COLO668 (cell line): ENCODE data around the gene ZNF185.
"Not testable (repeated sequence)": the region's sequence is repeated elsewhere in the genome, so short reads cannot be mapped to it uniquely, and the experiment has no call there.

Experiments
- DNase-seq: peaks from one replicate; lab custom pipeline; 2025; ENCODE audit not compliant: unreplicated experiment; lab: John Stamatoyannopoulos, UW

ZNF185 gene

DNA sequence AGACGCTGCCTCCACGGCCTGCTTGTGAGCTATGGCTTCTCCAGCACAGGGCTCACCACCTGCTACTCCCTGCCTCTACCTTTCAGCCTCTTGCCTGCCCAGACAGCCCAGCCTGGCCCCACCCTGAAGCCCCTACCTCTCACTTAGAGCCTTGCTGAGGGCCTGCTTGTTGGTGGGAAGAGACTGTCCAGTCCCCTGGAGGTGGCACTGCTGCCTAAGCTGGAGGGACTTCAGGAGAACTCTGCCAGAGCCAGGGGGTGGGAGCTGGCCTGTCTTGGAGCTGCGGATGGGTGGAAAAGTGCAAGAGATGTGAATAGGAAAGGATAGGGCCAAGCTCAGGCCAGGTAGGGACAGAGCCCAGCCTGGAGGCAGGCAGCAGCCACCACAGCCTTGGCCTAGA is 2.7 kb upstream of the ZNF185 start:
- DNase-seq = no peak

DNA sequence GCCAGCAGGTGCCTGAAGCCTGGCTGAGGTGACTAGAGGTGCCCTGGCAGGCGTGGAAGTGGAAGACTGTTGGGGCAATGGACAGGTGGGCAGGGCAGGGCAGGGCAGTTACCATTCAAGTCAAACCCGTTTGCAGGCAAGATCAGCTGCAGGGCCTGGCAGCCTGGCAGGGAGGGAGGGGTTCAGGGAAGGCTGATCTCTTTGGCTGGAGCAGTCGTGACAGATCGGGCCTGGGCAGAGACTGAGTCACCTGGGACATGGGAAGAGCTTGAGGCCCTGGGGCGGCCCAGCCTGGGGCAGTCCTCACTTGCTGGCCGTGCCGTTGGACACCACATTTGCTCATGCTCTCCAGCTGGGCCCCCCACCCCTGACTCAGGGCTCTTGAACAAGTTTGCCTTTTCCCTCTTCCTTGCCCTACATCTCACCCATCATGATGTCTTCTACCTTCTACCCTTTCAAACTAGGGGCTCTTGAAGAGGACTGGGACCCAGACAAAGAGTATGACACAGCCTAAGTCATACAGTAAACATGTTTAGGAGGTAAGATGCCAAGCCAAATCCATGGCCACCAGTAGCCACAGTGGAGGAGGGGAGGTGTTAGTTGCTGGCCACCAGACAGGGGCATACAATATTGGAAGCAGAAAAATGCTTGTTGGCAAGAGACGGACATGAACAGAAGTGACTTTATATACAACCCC is 2.0 kb upstream of the ZNF185 start:
- DNase-seq = no peak

DNA sequence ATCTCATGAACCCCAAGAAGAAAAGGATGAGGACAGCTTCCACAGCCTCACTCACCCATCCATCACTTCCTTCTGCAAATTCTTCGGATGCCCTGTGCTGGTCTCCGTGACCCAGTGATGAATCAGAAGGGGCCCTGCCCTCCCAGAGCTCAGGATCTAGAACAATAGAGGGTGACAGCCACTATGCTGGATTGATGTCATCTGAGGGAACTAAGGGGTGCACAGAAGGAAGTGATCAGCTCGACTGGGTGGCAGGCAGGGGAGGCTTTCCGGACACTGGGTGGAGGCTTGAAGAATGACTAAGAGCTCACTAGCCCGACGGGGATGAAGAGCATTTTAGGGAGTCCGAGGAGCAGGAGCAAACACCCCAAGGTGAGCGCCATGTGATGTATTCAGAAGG is 1.4 kb upstream of the ZNF185 start:
- no peak for DNase-seq

GRCh38 chrX:152898442-152898841 is 575 bp downstream of the ZNF185 start:
- no peak for DNase-seq

GRCh38 chrX:152899111-152899873 is 1.4 kb downstream of the ZNF185 start:
- no peak for DNase-seq

GRCh38 chrX:152899874-152900719 is 2.2 kb downstream of the ZNF185 start:
- DNase-seq = no peak

- DNase-seq = no peak
Measured at GRCh38 chrX:152900937-152901445, 3.1 kb downstream of the ZNF185 start.

- no peak for DNase-seq
Measured at GRCh38 chrX:152901816-152902501, 4.1 kb downstream of the ZNF185 start.

- no peak for DNase-seq
Measured at GRCh38 chrX:152902502-152902820, 4.6 kb downstream of the ZNF185 start.

- no peak for DNase-seq
Measured at GRCh38 chrX:152903589-152903988, 5.7 kb downstream of the ZNF185 start.

DNA sequence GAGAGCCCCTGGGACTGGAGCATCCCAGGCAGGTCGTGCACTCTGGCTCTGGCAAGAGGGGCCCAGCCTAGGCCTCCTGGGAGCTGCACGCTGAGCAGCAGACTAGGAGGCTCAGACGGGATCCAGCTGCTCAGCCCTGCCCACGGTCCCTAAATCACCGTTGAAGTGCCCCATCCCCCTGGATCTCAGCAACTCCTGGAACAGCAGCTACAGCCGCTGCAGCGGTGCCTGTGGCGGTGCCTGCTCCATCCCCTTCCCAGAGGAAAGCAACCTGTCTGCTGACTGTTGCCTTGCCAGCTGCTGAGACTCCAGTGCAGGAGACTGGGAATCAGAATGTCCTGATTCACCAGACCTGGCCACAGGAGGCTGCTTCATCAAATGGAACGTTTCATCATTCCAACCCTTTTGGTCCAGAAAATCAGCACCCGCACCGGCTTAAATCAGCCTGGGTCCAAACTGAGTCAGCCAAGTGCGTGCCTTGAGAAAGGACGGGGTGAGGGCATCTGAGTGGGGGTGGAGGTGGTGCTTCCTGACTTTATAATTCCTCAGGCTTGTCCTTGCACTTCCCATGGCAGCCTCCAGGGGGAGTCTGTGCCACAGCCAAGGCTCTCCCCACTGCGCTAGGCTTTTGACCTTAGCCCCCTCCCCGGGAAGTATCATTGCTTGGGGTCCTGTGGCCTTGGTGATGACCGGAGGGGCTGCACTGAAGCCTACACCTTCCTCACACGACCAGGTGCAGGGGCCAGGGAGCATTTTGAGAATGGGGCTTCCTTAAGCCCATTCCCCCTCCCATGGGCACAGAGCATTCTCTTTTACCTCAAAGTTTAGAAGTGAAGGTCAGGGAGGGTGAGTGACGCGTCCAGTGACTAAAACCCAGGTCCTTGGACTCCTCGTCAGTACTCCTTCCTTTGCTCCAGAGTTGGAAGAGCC is 6.5 kb downstream of the ZNF185 start:
- peak; percentile 36 for DNase-seq

GRCh38 chrX:152905081-152905420 is 7.2 kb downstream of the ZNF185 start:
- no peak for DNase-seq

DNA sequence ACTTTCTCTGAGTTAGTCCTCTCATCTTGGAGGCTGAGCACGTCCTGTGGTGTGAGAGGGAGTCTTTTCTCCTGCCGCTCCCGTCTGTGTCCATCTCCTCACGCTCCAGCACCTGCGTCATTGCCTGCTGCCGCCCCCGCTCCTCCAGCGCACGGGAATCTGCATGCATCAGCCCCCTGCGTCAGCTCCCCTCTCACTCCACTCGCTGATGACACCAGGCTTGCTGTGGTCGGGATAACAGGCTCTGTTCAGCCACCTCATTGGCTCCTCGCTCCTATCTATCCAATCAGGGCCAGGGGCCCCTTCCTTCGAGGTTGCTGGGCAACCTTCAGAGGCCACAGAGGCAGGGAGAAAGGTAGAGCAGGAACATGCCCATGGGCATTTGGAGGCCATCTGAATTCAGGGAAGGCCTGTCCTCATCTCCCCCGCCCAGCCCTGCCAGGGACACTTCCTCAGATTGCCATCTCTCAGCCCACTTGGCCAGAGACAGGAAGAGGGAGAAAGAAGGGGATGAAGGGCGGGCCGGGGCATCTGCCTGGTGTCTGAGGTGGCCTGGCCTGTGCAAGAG is 9.3 kb downstream of the ZNF185 start:
- no peak for DNase-seq

DNA sequence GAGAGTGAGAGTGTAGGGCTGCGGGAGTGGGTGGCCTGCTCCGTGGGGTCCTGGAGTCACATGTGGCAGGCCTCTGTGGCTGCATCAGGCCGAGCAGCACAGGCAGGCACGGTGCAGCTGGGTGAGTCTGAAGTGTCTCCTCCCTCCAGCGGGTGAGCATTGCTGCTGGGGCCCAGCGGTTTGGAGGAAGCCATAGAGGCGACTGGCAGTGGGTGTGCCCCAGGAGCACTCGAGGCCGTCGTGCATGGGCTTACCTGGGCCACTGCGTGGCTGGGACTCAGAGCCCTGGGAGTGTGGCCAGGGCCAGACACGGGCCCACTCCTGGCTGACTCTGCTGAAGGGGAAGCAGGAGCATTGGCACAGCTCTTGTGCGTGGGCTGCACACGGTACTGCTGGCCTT is 10.6 kb downstream of the ZNF185 start:
- no peak for DNase-seq

DNA sequence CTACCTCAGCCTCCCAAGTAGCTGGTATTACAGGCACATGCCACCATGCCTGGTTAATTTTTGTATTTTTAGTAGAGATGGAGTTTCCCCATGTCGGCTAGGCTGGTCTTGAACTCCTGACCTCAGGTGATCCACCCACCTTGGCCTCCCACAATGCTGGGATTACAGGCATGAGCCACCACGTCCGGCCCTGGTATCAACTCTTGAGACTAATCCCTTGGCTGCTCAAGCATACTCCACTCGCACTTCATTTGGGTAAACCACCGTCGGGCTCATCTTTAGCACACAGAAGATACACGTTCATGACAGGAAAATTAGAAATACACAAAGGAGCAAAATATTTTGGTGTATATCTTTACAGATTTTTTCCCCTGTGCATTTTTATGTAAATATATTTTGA is 12.2 kb downstream of the ZNF185 start:
- not testable (repeated sequence) for DNase-seq

- no peak for DNase-seq
Measured at GRCh38 chrX:152912106-152912505, 14.2 kb downstream of the ZNF185 start.

DNA sequence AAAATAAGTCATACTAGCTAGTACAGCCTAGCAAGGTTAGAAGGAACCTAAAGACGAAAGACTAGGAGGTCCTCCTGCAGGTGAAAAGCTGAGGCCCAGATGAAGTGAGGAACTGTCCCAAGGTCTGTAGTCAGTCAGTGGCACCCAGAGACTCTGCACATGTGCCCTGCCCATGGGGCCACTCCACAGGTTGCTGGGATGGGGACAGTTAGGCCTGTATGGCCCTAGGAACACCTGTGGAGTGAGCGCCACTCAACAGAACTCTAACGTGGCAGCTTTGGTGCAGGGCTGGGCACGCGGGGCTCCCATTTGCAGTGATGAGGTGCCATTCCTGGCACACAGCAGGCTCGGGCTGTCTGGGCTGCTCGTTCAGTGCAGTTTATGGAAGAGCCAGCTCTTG is 14.8 kb downstream of the ZNF185 start:
- no peak for DNase-seq

DNA sequence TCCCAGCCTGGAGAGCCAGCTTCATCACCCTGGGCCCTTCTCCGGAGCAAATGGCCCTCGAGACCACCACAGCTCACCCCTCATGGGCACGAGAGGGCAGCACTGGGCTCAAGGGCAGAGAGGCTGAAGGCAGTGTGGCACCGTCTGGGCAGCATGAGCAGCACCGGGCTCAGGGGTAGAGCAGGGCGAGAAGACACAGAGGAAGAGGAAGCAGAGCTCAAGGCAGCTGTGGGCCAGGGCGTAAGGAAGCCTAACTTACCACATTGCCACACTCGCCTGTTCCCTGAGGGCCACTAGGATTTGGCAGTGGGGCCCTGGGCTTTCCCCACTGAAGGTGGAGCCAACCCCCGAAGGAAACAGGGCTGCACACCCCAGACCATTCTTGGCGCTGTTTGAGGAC is 15.5 kb downstream of the ZNF185 start:
- DNase-seq = no peak

GRCh38 chrX:152913910-152914309 is 16.0 kb downstream of the ZNF185 start:
- no peak for DNase-seq
